Inflammatory macrophage treated with lipopolysaccharide for 4 hours (primary cell): ENCODE data around the gene UVRAG.
"Not testable (repeated sequence)": the region's sequence is repeated elsewhere in the genome, so short reads cannot be mapped to it uniquely, and the experiment has no call there.

Experiments
- DNase-seq: peaks from one replicate; pipeline ENCODE4 v3.0.0-alpha.2; 2020

Gene UVRAG

DNA sequence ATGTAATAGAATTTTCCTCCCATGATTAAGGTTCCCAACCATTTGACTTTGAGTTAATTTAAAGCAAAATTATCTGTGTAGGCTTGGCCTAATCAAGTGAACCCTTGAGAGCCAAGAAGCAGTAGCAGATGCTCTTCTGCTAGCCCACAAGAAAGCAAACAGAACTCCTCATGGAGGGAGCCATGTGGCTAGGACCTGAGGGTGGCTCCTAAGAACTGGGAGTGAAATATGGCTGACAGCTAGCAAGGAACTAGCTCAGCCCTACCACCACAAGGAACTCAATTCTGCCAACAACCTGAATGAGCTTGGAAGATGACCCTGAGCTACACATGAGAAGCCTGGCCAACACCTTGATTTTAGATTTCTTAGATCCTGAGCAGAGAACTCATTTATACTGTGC is 223.6 kb downstream of the UVRAG start:
- no peak for DNase-seq

- no peak for DNase-seq
Measured at GRCh38 chr11:76041208-76041607, 226.2 kb downstream of the UVRAG start.

- DNase-seq, result no peak
Measured at GRCh38 chr11:76044750-76045320, 229.8 kb downstream of the UVRAG start.

- no peak for DNase-seq
Measured at GRCh38 chr11:76047231-76047630, 232.2 kb downstream of the UVRAG start.

DNA sequence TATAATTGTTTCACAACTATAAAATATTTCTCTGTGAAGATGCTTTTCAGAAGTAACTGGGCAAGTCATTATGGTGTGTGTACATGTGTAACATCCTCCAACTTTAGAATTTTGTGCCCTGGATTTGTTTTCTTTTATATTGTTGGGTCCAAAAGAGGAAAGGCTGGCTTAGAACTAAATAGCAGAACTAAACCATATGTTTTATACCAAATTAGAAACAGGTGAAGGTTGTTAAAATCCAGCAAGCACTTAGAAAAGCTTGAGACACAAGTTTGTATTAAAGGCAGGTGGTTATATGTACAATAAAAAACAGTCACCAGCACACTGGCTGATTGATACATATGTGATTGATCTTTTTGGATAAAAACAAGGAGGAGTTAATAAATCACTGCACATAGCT is 232.8 kb downstream of the UVRAG start:
- DNase-seq, result no peak

DNA sequence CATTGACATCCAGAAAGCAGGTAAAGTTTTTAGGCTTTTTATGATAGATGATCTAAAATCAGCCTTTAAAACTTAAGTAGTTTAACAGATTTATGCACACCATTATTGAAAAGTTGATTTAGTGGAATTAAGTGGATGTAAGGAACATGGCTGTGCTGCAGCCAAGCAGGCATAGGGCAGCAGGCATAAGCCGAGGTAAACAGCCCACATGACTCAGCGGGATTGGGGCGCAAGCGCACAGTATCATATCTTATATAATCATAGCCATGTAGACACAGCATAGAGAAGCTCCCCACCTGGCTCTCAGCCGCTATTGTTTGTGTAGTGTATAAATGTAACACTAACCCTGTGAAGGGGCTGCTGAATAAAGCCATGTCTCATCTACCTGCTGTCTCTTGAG is 233.8 kb downstream of the UVRAG start:
- no peak for DNase-seq

- DNase-seq, result no peak
Measured at GRCh38 chr11:76049511-76049910, 234.5 kb downstream of the UVRAG start.

GRCh38 chr11:76051937-76052336 is 236.9 kb downstream of the UVRAG start:
- DNase-seq, result no peak

DNA sequence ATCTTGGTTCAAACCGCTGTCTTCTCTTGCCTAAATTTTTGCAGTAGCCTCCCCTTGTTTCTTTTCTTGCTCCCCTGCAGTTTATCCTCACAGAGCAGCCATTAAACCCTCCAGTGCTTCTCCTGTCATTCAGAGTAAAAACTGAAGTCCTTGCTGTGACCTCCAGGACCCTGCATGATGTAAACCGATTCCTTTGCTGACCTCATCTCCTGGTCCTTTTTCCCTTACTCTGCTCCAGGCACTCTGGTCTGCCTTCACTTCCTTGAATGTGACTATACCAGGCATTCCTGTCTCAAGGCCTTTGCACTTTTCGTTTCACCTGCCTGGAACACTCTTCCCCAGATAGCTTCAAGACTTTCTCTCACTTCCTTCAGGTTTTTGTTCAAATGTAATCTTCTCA is 239.3 kb downstream of the UVRAG start:
- DNase-seq, result no peak

DNA sequence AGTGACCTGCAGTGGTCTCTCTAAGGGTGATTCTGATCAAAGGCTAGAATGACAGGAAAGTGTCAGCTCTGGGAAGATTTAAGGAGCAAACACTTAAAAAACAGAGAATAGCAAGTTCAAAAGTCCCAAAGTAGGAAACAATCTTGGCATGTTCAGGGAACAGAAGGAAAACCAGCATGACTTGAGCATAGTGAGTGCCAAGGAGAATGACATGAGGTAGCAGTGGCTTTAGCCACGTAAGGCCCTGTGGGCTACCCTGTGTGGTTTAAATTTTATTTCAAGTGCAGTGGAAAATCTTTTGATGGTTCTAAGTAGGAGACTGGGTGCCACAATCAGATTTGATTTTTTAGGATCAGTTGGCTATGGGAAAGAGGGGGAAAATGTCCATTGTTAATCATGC is 241.9 kb downstream of the UVRAG start:
- no peak for DNase-seq

DNA sequence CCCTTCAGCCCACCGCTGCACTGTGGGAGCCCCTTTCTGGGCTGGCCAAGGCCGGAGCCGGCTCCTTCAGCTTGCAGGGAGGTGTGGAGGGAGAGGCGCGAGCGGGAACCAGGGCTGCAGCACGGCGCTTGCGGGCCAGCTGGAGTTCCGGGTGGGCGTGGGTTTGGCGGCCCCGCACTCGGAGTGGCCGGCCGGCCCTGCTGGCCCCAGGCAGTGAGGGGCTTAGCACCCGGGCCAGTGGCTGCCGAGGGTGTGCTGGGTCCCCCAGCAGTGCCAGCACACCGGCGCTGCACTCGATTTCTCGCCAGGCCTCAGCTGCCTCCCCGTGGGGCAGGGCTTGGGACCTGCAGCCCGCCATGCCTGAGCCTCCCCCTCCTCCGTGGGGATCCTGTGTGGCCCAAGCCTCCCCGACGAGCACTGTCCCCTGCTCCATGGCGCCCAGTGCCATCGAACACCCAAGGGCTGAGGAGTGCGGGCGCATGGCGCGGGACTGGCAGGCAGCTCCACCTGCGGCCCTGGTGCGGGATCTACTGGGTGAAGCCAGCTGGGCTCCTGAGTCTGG is 245.5 kb downstream of the UVRAG start:
- DNase-seq, result not testable (repeated sequence)

DNA sequence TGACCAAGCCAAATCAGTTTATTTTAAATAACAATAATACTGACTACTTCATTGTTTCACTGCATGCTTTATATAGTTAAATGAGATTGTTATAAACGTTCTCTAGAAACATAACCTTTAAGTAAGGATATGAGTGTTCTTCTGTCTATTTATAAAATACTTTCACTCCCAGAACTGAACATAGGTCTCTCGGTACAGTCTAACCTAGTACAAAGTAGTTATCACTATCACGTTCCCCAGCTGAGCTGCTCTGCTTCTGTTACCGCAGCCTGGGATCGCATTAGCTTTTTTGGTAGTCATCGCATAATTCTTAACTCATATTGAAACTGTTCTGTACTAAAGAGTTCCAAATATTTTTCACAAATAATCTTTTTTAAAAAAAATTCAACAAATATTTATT is 247.7 kb downstream of the UVRAG start:
- DNase-seq, result no peak

DNA sequence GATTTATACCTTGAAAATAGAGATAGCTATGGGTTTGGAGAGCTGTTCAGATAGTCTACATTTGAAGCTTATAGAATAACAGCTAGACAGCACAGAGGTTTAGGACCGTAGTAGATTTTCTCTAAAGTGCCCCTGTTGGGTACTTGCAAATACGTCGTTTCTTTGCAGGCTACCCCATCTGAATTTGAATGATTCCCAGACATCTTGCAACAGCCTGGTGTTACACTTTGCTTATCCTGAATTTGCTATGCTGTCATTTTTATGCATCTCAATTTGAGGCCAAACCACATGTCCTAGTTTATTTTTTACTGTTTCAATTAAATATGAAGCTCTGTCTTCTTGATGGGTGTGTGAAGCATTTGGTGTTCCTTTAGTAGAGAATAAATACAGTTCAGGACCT is 249.2 kb downstream of the UVRAG start:
- no peak for DNase-seq

GRCh38 chr11:76067099-76067498 is 252.1 kb downstream of the UVRAG start:
- DNase-seq, result no peak

DNA sequence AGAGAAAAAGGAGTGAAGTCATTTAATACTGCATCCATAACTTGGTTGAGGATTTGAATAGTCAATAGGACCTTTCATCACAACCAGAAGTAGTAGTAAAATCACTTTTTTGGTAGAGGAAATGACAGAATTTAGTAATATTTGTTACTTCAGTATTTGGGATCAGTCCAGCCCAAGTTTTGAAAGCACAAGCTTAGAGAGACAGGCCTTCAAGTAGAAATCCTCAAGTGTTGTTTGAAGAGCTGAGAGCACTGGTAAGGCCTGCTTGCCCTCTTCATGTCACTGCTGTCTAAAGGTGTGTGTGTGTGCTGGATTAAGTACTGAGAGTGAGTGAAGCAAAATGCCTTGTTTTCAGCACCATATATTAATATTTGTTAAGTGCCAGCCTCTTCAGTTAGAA is 254.0 kb downstream of the UVRAG start:
- peak; percentile 32 for DNase-seq

GRCh38 chr11:76071090-76071489 is 256.1 kb downstream of the UVRAG start:
- peak; percentile 55 for DNase-seq

DNA sequence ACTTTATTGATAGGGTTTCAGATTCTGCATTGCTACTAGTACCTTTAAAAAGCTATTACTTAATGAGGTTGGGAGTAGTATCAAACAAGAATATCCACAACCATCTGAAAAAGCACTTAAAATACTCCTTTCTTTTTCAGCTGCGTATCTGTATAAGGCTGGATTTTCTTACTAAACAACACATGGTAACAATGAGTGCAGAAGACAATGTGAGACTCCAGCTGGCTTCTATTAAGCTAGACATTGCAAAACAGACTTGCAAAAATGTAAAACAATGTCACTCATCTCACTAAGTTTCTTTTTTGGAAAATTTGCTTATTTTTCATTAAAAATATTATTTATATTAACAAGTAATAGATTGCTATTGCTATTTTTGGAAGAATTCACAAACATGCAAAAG is 258.7 kb downstream of the UVRAG start:
- no peak for DNase-seq

- DNase-seq, result peak; percentile 54
Measured at GRCh38 chr11:76074148-76075095, 259.4 kb downstream of the UVRAG start.

DNA sequence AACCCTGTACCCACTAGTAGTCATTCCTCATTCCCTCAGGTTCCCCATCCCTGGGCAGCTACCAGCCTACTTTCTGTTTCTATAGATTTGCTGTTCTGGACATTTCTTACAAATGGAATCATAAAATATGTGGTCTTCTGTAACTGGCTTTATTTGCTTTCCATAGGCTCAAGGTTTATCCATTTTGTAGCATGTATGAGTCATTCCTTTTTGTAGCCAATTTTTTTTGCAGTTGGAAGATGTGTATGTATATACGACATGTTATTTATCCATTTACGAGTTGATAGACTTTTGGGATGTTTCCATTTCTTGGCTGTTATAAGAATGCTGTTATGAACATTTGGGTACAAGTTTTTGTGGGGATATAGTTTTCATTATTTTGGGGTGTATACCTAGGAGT is 260.7 kb downstream of the UVRAG start:
- peak; percentile 11 for DNase-seq

DNA sequence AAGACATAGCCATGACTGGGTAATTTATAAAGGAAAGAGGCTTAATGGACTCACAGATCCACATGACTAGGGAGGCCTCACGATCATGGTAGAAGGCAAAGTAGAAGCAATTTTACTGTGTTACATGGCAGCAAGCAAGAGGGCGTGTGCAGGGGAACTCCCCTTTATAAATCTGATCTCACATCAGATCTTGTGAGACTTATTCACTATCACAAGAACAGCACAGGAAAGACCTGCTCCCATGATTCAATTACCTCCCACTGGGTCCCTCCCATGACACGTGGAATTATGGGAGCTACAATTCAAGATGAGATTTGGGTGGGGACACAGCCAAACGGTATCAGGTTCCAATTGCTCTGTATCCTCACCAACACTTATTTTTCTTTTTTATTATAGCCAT is 261.2 kb downstream of the UVRAG start:
- peak; percentile 51 for DNase-seq

- no peak for DNase-seq
Measured at GRCh38 chr11:76076749-76077148, 261.7 kb downstream of the UVRAG start.

DNA sequence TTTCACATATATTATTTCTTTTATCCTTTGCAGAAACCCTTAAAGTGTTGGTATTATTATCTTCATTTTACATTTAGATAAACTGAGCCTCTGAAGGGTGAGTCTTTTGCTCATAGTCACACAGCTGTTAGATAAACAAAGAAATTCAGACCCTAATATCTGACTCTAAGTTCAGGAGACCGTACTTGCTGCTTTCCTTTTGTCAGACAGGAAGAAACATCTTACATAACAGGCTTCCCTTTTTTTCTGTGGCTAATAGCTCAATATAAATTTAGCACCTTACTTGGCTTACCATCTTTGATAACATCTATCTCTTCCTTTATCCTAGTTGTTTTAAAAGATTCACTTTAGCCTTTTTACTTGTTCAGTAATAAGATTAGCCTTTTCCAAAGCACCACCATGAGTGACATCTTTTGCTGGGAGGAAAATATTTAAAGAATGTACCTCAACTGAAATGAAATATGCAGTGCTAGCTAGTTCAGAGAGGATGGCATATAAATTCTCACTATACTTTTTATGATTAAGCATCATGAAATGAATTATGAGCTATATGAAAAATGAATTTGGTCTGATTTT is 262.7 kb downstream of the UVRAG start:
- DNase-seq, result peak; percentile 51

- not testable (repeated sequence) for DNase-seq
Measured at GRCh38 chr11:76081084-76081483, 266.1 kb downstream of the UVRAG start.
